GM23248 (cell line): ENCODE results near the gene EML2. TPM values are rescaled to one million over a fixed set of nuclear protein-coding genes. Genes with fewer than 3 reads are reported as not detected.

Experiments used
- DNase-seq: peaks from one replicate; pipeline ENCODE4 v3.0.0-alpha.2; 2015
- H2AFZ ChIP-seq: fragments of 200-600 bp; sonication (generic); 2 replicates; pipeline ENCODE4 v1.6.1; 2016; ENCODE audit warnings: antibody characterized with exemption
- H3F3A ChIP-seq: fragments of 200-600 bp; sonication (generic); 2 replicates; pipeline ENCODE4 v1.6.1; 2016; ENCODE audit warnings: mild to moderate bottlenecking, antibody characterized with exemption, mixed run types; ENCODE audit not compliant: insufficient read depth
- H3K27ac ChIP-seq: fragments of 200-600 bp; sonication (generic); 2 replicates; pipeline ENCODE4 v1.5.1; 2016; ENCODE audit warnings: mild to moderate bottlenecking
- H3K27me3 ChIP-seq: fragments of 200-600 bp; sonication (generic); replicated peaks from 2 replicates; pipeline ENCODE4 v1.6.1; 2016; ENCODE audit warnings: mild to moderate bottlenecking; ENCODE audit not compliant: insufficient read depth
- H3K36me3 ChIP-seq: fragments of 200-600 bp; sonication (generic); 2 replicates; pipeline ENCODE4 v1.6.1; 2016; ENCODE audit warnings: low read depth, mild to moderate bottlenecking
- H3K4me1 ChIP-seq: fragments of 200-600 bp; sonication (generic); 2 replicates; pipeline ENCODE4 v1.6.1; 2016; ENCODE audit warnings: mild to moderate bottlenecking; ENCODE audit not compliant: insufficient read depth
- H3K4me2 ChIP-seq: fragments of 200-600 bp; sonication (generic); one replicate; pipeline ENCODE4 v1.6.1; 2016; ENCODE audit warnings: mild to moderate bottlenecking; ENCODE audit not compliant: unreplicated experiment
- H3K4me3 ChIP-seq: fragments of 200-600 bp; sonication (generic); 2 replicates; pipeline ENCODE4 v1.5.1; 2016; ENCODE audit warnings: mild to moderate bottlenecking
- H3K79me2 ChIP-seq: fragments of 200-600 bp; sonication (generic); 2 replicates; pipeline ENCODE4 v1.6.1; 2016; ENCODE audit warnings: mild to moderate bottlenecking; ENCODE audit not compliant: insufficient read depth
- H3K9ac ChIP-seq: fragments of 200-600 bp; sonication (generic); 2 replicates; pipeline ENCODE4 v1.6.1; 2016; ENCODE audit warnings: mild to moderate bottlenecking
- H3K9me2 ChIP-seq: fragments of 200-600 bp; sonication (generic); 2 replicates; pipeline ENCODE4 v1.6.1; 2016; ENCODE audit warnings: mixed run types, mild to moderate bottlenecking, moderate library complexity; ENCODE audit not compliant: insufficient read depth
- H3K9me3 ChIP-seq: fragments of 200-600 bp; sonication (generic); one replicate; pipeline ENCODE4 v1.6.1; 2017; ENCODE audit warnings: low read depth
- H4K20me1 ChIP-seq: fragments of 200-600 bp; sonication (generic); 2 replicates; pipeline ENCODE4 v1.6.0; 2016; ENCODE audit not compliant: insufficient read depth
- EZH2 ChIP-seq: fragments of 200-600 bp; sonication (generic); IDR thresholded peaks from 2 replicates; pipeline ENCODE4 v1.6.1; 2018; ENCODE audit warnings: antibody characterized with exemption, mild to moderate bottlenecking; ENCODE audit not compliant: insufficient read depth, poor library complexity, severe bottlenecking
- EZH2phosphoT487 ChIP-seq: fragments of 200-600 bp; sonication (generic); IDR thresholded peaks from 2 replicates; pipeline ENCODE4 v1.6.1; 2018; ENCODE audit warnings: antibody characterized with exemption, moderate library complexity, mild to moderate bottlenecking, low read depth; ENCODE audit not compliant: insufficient read depth
- WGBS, 2 experiments: methylation state at CpG; one replicate each; pipeline ENCODE4 v1.1.6; 2015 to 2017; ENCODE audit warnings: low lambda C conversion rate in 2 of 2, low coverage in 1 of 2; ENCODE audit errors: missing lambda C conversion rate in 2 of 2; 5-methylcytosine and 5-hydroxymethylcytosine counted together
- in situ Hi-C: fragments of 300-500 bp; cut with MboI; formaldehyde crosslinking; loops from 2 replicates; pipeline ENCODE4 v1.15.0; 2020
- polyA plus RNA-seq: library from polyadenylated mRNA; unstranded; fragments of >200 nt; fragmentation: Nextera tagmentation; extraction: Ambion mirVana; gene quantifications from 2 replicates; pipeline ENCODE4 v1.2.1, GENCODE V29; 2016
- total RNA-seq: library from RNA; depleted of rRNA; stranded (reverse); fragments of >200 nt; shearing (Covaris generic); gene quantifications from 2 replicates; pipeline ENCODE4 v1.2.3, GENCODE V29; 2014

The EML2 gene
- total and polyA plus RNA-seq, 2 experiments from 2014 or later: 6.6 to 27.5 TPM

DNA sequence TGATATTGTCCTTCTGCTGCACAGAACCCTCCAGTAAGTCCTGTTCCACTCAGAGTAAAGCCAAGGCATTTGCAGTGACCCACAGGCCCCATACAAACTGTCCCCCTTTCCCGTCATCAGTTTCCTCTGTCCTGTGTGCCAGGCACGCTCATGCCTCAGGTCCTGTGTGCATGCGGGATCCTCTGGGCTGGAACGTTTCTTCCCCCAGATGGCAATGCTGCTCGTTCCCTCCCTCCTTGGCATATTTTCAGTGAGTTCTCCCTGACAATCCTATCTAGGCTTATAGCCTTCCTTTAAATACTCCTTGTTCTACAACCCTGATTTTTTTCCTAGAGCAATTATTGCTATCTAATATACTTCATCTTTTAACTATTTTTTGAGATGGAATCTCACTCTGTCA, 60.3 kb downstream of the EML2 start:
- Histone ChIP-seq H3K79me2 (peaks cover 61% of the 10 kb centered on the region), H4K20me1 (no peaks in the 10 kb centered on the region), H3K9me2 (no peaks in the 10 kb centered on the region), H3K4me1 (peaks cover 24% of the 10 kb centered on the region), H2AFZ (no peak overlapping the region), H3K4me2 (no peak overlapping the region), H3K27me3 (no peaks in the 10 kb centered on the region), H3F3A (peaks cover 34% of the 10 kb centered on the region), H3K9ac (no peak overlapping the region), H3K36me3 (no peaks in the 10 kb centered on the region), H3K4me3 (no peak overlapping the region), H3K27ac (peak overlapping the region; percentile 69), H3K9me3 (no peaks in the 10 kb centered on the region)
- TF ChIP-seq EZH2phosphoT487 (no peak), EZH2 (no peak)
- DNase-seq: peak; percentile 36
- in situ Hi-C loops: no loop called here
- 35 to 41% methylated on average over 5 of the region's 5 CpGs for WGBS, 2 experiments

DNA sequence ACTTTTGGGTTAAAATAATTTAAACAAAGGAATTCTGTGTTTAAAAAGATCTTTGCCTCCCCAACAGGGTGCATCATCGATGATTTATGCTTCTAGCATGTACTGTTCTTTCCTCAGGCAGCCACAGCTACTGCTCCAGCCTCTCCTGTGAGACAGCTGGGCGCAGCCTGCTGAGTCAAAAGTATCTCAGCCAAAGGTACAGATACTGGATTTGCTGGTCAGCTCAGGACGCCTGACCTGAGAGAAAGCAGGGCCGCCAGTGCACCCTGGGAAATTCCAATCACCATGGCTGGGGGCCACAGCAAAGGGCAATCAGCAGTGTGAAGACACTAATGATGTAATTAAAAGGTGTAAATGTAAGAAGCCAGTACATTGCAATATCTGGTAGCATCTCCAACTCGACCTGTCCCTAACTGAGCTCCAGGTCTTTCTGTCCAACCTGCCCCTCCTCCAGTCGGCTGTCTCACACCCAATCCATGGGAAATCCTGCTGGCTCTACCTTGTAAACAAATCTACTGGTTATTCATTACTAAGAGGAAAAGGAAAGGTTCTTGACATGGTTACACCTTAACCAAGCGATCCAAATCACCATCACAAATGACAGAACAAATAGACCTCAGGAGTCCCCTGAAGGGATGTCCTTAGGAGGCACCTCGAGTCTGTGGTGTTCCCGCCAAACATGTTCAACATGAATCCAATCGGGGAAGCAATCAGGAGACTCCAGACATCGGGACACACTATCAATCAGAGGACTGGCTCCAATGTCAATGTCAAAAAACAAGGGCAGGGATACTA, 61.9 kb downstream of the EML2 start:
- Histone ChIP-seq H3K9me3 (no peaks in the 10 kb centered on the region), H3K4me3 (peak overlapping the region; percentile 13; the same call in 1 of the 2 replicates), H4K20me1 (no peaks in the 10 kb centered on the region), H3K27me3 (no peaks in the 10 kb centered on the region), H2AFZ (0 out of 2 replicates have a peak overlapping the region, but pooled peaks have one; percentile 3), H3F3A (peaks cover 34% of the 10 kb centered on the region), H3K79me2 (peaks cover 58% of the 10 kb centered on the region), H3K9ac (peak overlapping the region; percentile 44), H3K4me2 (peak overlapping the region; percentile 53), H3K27ac (peak overlapping the region; percentile 79), H3K4me1 (peaks cover 24% of the 10 kb centered on the region), H3K9me2 (no peaks in the 10 kb centered on the region), H3K36me3 (no peaks in the 10 kb centered on the region)
- TF ChIP-seq EZH2phosphoT487: no peak
- no peak for TF ChIP-seq EZH2
- 29 to 33% methylated on average over 11 of the region's 11 CpGs for WGBS, 2 experiments
- in situ Hi-C loops: no loop called here
- DNase-seq: peak; percentile 97

DNA sequence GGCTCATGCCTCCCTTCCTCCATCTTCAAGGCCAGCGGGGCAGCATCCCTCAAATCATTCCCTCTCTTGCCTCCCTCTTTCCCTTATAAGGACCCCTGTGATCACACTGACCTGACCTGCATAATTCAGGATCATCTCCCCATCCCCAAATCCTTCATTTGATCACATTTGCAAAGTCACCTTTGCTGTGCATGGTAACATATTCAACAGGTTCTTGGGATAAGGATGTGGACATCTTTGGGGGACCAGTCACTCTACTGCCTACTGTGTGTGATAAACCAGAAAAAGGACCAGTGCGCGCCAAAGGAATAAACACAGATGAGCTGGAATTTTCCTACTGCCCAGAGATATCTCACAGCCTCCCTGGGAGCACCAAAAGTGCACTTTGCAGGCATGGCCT, 62.5 kb downstream of the EML2 start:
- no peaks in the 10 kb centered on the region for H4K20me1 ChIP-seq
- H3K4me2 ChIP-seq: peak overlapping the region; percentile 53
- peaks cover 34% of the 10 kb centered on the region for H3F3A ChIP-seq
- WGBS, 2 experiments: 66 to 68% methylated on average over 3 of the region's 3 CpGs
- H3K4me3 ChIP-seq: peak overlapping the region; percentile 13; the same call in 1 of the 2 replicates
- no peak for DNase-seq
- no peaks in the 10 kb centered on the region for H3K9me3 ChIP-seq
- no peaks in the 10 kb centered on the region for H3K27me3 ChIP-seq
- peak overlapping the region; percentile 79 for H3K27ac ChIP-seq
- no peak overlapping the region for H2AFZ ChIP-seq
- H3K36me3 ChIP-seq: no peaks in the 10 kb centered on the region
- peaks cover 56% of the 10 kb centered on the region for H3K79me2 ChIP-seq
- peaks cover 24% of the 10 kb centered on the region for H3K4me1 ChIP-seq
- no peaks in the 10 kb centered on the region for H3K9me2 ChIP-seq
- in situ Hi-C loops: no loop called here
- TF ChIP-seq EZH2phosphoT487: no peak
- no peak for TF ChIP-seq EZH2
- peak overlapping the region; percentile 44 for H3K9ac ChIP-seq

DNA sequence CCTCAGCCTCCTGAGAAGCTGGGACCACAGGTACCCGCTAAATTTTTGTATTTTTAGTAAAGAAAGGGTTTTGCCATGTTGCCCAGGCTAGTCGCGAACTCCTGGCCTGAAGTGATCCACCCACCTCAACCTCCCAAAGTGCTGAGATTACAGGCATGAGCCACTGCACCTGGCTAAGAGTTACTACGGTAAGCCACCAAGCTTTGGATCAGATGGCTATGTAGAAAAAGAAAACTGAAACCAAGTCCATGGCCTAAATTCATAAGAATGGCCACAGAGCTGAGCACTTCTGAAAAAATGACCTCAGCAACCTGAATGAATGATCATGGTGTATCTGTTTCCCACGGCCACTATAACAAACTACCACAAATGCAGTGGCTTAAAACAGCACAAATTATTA, 64.0 kb downstream of the EML2 start:
- peaks cover 24% of the 10 kb centered on the region for H3K4me1 ChIP-seq
- H2AFZ ChIP-seq: no peak overlapping the region
- H3F3A ChIP-seq: peaks cover 38% of the 10 kb centered on the region
- no peak overlapping the region for H3K9ac ChIP-seq
- H3K27ac ChIP-seq: no peak overlapping the region
- no peak overlapping the region for H3K4me2 ChIP-seq
- no peaks in the 10 kb centered on the region for H3K9me3 ChIP-seq
- H3K4me3 ChIP-seq: no peak overlapping the region
- TF ChIP-seq EZH2: no peak
- TF ChIP-seq EZH2phosphoT487: no peak
- no peaks in the 10 kb centered on the region for H3K27me3 ChIP-seq
- peaks cover 48% of the 10 kb centered on the region for H3K79me2 ChIP-seq
- H3K9me2 ChIP-seq: no peaks in the 10 kb centered on the region
- in situ Hi-C loops: no loop called here
- 93% methylated on average over 5 of the region's 5 CpGs for WGBS, 2 experiments
- no peak for DNase-seq
- H4K20me1 ChIP-seq: no peaks in the 10 kb centered on the region
- H3K36me3 ChIP-seq: no peaks in the 10 kb centered on the region
